Activated CD8-positive, alpha-beta memory T cell treated with anti-CD3 and anti-CD28 coated beads, Interleukin-2, amount 10 ng/mL, durations not matched to agents 7 days and 5 days (primary cell): Measurements from ENCODE around the gene FLRT1. TPM values are rescaled to one million over a fixed set of nuclear protein-coding genes. Genes with fewer than 3 reads are reported as not detected.

Source experiments
- total RNA-seq, 2 experiments: library from RNA; stranded (reverse); gene quantifications; one replicate each; pipeline ENCODE4 v1.2.3, GENCODE V29; 2021

Gene FLRT1
- total RNA-seq, 2 experiments from 2014 or later: not detected

Other genes with a start within 250 kb of the FLRT1 start
- gene SPINDOC, start 222.5 kb upstream of the FLRT1 start, total RNA-seq: 10 to 100 TPM; 53.4 to 55.8 TPM
- gene MARK2, start 196.8 kb upstream of the FLRT1 start, total RNA-seq: 10 to 100 TPM; 57.2 to 57.9 TPM
- gene RCOR2, start 118.8 kb upstream of the FLRT1 start, total RNA-seq: under 1 TPM; 0.16 to 0.47 TPM
- gene NAA40, start 96.9 kb upstream of the FLRT1 start, total RNA-seq: 10 to 100 TPM; 37.0 to 46.0 TPM
- gene COX8A, start 61.3 kb upstream of the FLRT1 start, total RNA-seq: 100 to 1,000 TPM; 445 to 484 TPM
- gene OTUB1, start 49.5 kb upstream of the FLRT1 start, total RNA-seq: 10 to 100 TPM; 90.1 to 97.6 TPM
- gene MACROD1, start 130.2 kb downstream of the FLRT1 start, total RNA-seq: 10 to 100 TPM; 10.1 to 12.3 TPM
- gene STIP1, start 150.2 kb downstream of the FLRT1 start, total RNA-seq: 100 to 1,000 TPM; 303 to 410 TPM
- 100 to 1,000 TPM; 210 to 217 TPM for gene FERMT3, start 170.8 kb downstream of the FLRT1 start, total RNA-seq
- gene TRPT1, start 190.3 kb downstream of the FLRT1 start, total RNA-seq: 10 to 100 TPM; 33.4 to 37.1 TPM
- 10 to 100 TPM; 83.8 to 84.1 TPM for gene NUDT22, start 190.3 kb downstream of the FLRT1 start, total RNA-seq
- gene DNAJC4, start 194.6 kb downstream of the FLRT1 start, total RNA-seq: 10 to 100 TPM; 29.7 to 37.0 TPM
- 10 to 100 TPM; 53.4 to 54.8 TPM for gene VEGFB, start 198.7 kb downstream of the FLRT1 start, total RNA-seq
- gene FKBP2, start 205.2 kb downstream of the FLRT1 start, total RNA-seq: 10 to 100 TPM; 23.4 to 23.9 TPM
- 100 to 1,000 TPM; 142 to 177 TPM for gene PPP1R14B, start 211.0 kb downstream of the FLRT1 start, total RNA-seq
- 10 to 100 TPM; 18.1 to 20.4 TPM for gene PLCB3, start 215.6 kb downstream of the FLRT1 start, total RNA-seq
- 10 to 100 TPM; 35.6 to 36.1 TPM for gene BAD, start 248.7 kb downstream of the FLRT1 start, total RNA-seq
- 10 to 100 TPM; 32.9 to 46.0 TPM for gene GPR137, start 249.9 kb downstream of the FLRT1 start, total RNA-seq